ENCODE measurements around the gene ZNF507.

ZNF507 gene

GRCh38 chr19:32313569-32314265 lies 31.7 kb upstream of the ZNF507 start:
- no peak overlapping the region for H3K4ac ChIP-seq (ENCODE audit: low read length)
- H3K18ac ChIP-seq (ENCODE audit: low read length) = no peak overlapping the region
- H2BK15ac ChIP-seq (ENCODE audit: low read length) = no peak overlapping the region
- H3K4me2 ChIP-seq (ENCODE audit: insufficient read depth, low read length, poor library complexity, severe bottlenecking) = no peak overlapping the region
- no peak overlapping the region for H3K27ac ChIP-seq (replicated peaks; ENCODE audit: low read length)
- no peak overlapping the region for H2BK12ac ChIP-seq (ENCODE audit: low read length)
- peak overlapping the region; percentile 39 for H2AFZ ChIP-seq (ENCODE audit: low read length)
- no peaks in the 10 kb centered on the region for H3K9me3 ChIP-seq (replicated peaks in 1 of 2; ENCODE audit: control insufficient read depth in 2 of 2, insufficient read depth in 1 of 2, low read depth in 1 of 2, low read length in 2 of 2)
- H3K14ac ChIP-seq (ENCODE audit: low read length) = no peak overlapping the region
- WGBS, 2 donors (ENCODE audit: extremely low coverage in 2 of 2, insufficient read length in 2 of 2, insufficient replicate concordance in 1 of 2) = no CpG with 5 or more reads among the region's 6 CpGs
- peaks cover 3 to 15% of the 10 kb centered on the region in 2 donors for H3K4me1 ChIP-seq (ENCODE audit: control insufficient read depth in 2 of 2, insufficient read depth in 1 of 2, low read depth in 1 of 2, low read length in 2 of 2)
- no peak overlapping the region for H3K4me3 ChIP-seq (ENCODE audit: low read length in 2 of 2)
- H3K27me3 ChIP-seq (ENCODE audit: control insufficient read depth in 3 of 3, insufficient read depth in 3 of 3, low read depth in 1 of 3, low read length in 3 of 3) = no peaks in the 10 kb centered on the region
- no peak overlapping the region for H3K23ac ChIP-seq (ENCODE audit: low read depth, low read length, poor library complexity)
- no peak overlapping the region for H2BK120ac ChIP-seq (ENCODE audit: low read depth, low read length)
- no peak overlapping the region for H4K8ac ChIP-seq (ENCODE audit: low read depth, low read length)
- H3K36me3 ChIP-seq (replicated peaks in 1 of 2; ENCODE audit: control insufficient read depth in 2 of 2, insufficient read depth in 2 of 2, low read length in 2 of 2) = no peaks in the 10 kb centered on the region
- H3K9ac ChIP-seq (ENCODE audit: low read depth, low read length, poor library complexity) = no peak overlapping the region
- H2AK5ac ChIP-seq (ENCODE audit: low read depth, low read length) = no peak overlapping the region
- H2BK5ac ChIP-seq (ENCODE audit: low read length) = no peak overlapping the region
- DNase-seq (ENCODE audit: low spot score) = no peak
- H4K91ac ChIP-seq (ENCODE audit: low read depth, low read length, poor library complexity) = no peak overlapping the region
- no peaks in the 10 kb centered on the region for H3K79me1 ChIP-seq (ENCODE audit: low read depth, low read length)

- no peak overlapping the region for H2BK12ac ChIP-seq (ENCODE audit: low read length)
Observed at GRCh38 chr19:32316034-32316433, 29.4 kb upstream of the ZNF507 start.

GRCh38 chr19:32317086-32317485 lies 28.3 kb upstream of the ZNF507 start:
- WGBS, 2 donors (ENCODE audit: extremely low coverage in 2 of 2, insufficient read length in 2 of 2, insufficient replicate concordance in 1 of 2) = no CpG with 5 or more reads among the region's 1 CpG
- no peak for DNase-seq (ENCODE audit: low spot score)

More at GRCh38 chr19:32316034-32316433, 29.4 kb upstream of the ZNF507 start:
- Histone ChIP-seq H3K4me2 (ENCODE audit: insufficient read depth, low read length, poor library complexity, severe bottlenecking) (no peak overlapping the region), H3K27me3 (ENCODE audit: control insufficient read depth in 3 of 3, insufficient read depth in 3 of 3, low read depth in 1 of 3, low read length in 3 of 3) (no peaks in the 10 kb centered on the region), H3K9ac (ENCODE audit: low read depth, low read length, poor library complexity) (no peak overlapping the region), H3K4me3 (ENCODE audit: low read length in 2 of 2) (no peak overlapping the region), H3K36me3 (replicated peaks in 1 of 2; ENCODE audit: control insufficient read depth in 2 of 2, insufficient read depth in 2 of 2, low read length in 2 of 2) (no peaks in the 10 kb centered on the region), H2AFZ (ENCODE audit: low read length) (no peak overlapping the region), H3K79me1 (ENCODE audit: low read depth, low read length) (no peaks in the 10 kb centered on the region), H3K23ac (ENCODE audit: low read depth, low read length, poor library complexity) (no peak overlapping the region), H3K4me1 (ENCODE audit: control insufficient read depth in 2 of 2, insufficient read depth in 1 of 2, low read depth in 1 of 2, low read length in 2 of 2) (peaks cover 7 to 15% of the 10 kb centered on the region in 2 donors), H4K8ac (ENCODE audit: low read depth, low read length) (no peak overlapping the region), H2BK15ac (ENCODE audit: low read length) (no peak overlapping the region), H3K14ac (ENCODE audit: low read length) (no peak overlapping the region), H4K91ac (ENCODE audit: low read depth, low read length, poor library complexity) (no peak overlapping the region), H2BK5ac (ENCODE audit: low read length) (no peak overlapping the region), H3K4ac (ENCODE audit: low read length) (no peak overlapping the region), H3K9me3 (replicated peaks in 1 of 2; ENCODE audit: control insufficient read depth in 2 of 2, insufficient read depth in 1 of 2, low read depth in 1 of 2, low read length in 2 of 2) (no peaks in the 10 kb centered on the region), H2AK5ac (ENCODE audit: low read depth, low read length) (no peak overlapping the region), H3K18ac (ENCODE audit: low read length) (no peak overlapping the region), H3K27ac (replicated peaks; ENCODE audit: low read length) (no peak overlapping the region), H2BK120ac (ENCODE audit: low read depth, low read length) (no peak overlapping the region)
- DNase-seq (ENCODE audit: low spot score) = no peak
- WGBS, 2 donors (ENCODE audit: extremely low coverage in 2 of 2, insufficient read length in 2 of 2, insufficient replicate concordance in 1 of 2) = no CpG with 5 or more reads among the region's 6 CpGs

GRCh38 chr19:32318884-32319520 lies 26.4 kb upstream of the ZNF507 start:
- no peak overlapping the region for H3K18ac ChIP-seq (ENCODE audit: low read length)
- H3K4ac ChIP-seq (ENCODE audit: low read length) = no peak overlapping the region
- peak; percentile 49 for DNase-seq (ENCODE audit: low spot score)
- no peaks in the 10 kb centered on the region for H3K36me3 ChIP-seq (replicated peaks in 1 of 2; ENCODE audit: control insufficient read depth in 2 of 2, insufficient read depth in 2 of 2, low read length in 2 of 2)
- H3K4me3 ChIP-seq (ENCODE audit: low read length in 2 of 2) = no peak overlapping the region
- H3K9ac ChIP-seq (ENCODE audit: low read depth, low read length, poor library complexity) = no peak overlapping the region
- no peak overlapping the region for H4K8ac ChIP-seq (ENCODE audit: low read depth, low read length)
- no peak overlapping the region for H3K23ac ChIP-seq (ENCODE audit: low read depth, low read length, poor library complexity)
- no peak overlapping the region for H2BK15ac ChIP-seq (ENCODE audit: low read length)
- no peaks in the 10 kb centered on the region for H3K27me3 ChIP-seq (ENCODE audit: control insufficient read depth in 3 of 3, insufficient read depth in 3 of 3, low read depth in 1 of 3, low read length in 3 of 3)
- H3K4me1 ChIP-seq (ENCODE audit: control insufficient read depth in 2 of 2, insufficient read depth in 1 of 2, low read depth in 1 of 2, low read length in 2 of 2) = peaks cover 4 to 5% of the 10 kb centered on the region in 2 donors
- no peak overlapping the region for H2AK5ac ChIP-seq (ENCODE audit: low read depth, low read length)
- H2AFZ ChIP-seq (ENCODE audit: low read length) = peak overlapping the region; percentile 62
- no peaks in the 10 kb centered on the region for H3K79me1 ChIP-seq (ENCODE audit: low read depth, low read length)
- H3K4me2 ChIP-seq (ENCODE audit: insufficient read depth, low read length, poor library complexity, severe bottlenecking) = no peak overlapping the region
- no peak overlapping the region for H3K14ac ChIP-seq (ENCODE audit: low read length)
- H2BK5ac ChIP-seq (ENCODE audit: low read length) = no peak overlapping the region
- H2BK12ac ChIP-seq (ENCODE audit: low read length) = no peak overlapping the region
- no peaks in the 10 kb centered on the region for H3K9me3 ChIP-seq (replicated peaks in 1 of 2; ENCODE audit: control insufficient read depth in 2 of 2, insufficient read depth in 1 of 2, low read depth in 1 of 2, low read length in 2 of 2)
- WGBS, 2 donors (ENCODE audit: extremely low coverage in 2 of 2, insufficient read length in 2 of 2, insufficient replicate concordance in 1 of 2) = no CpG with 5 or more reads among the region's 5 CpGs
- H3K27ac ChIP-seq (replicated peaks; ENCODE audit: low read length) = no peak overlapping the region
- no peak overlapping the region for H2BK120ac ChIP-seq (ENCODE audit: low read depth, low read length)
- H4K91ac ChIP-seq (ENCODE audit: low read depth, low read length, poor library complexity) = no peak overlapping the region

More at GRCh38 chr19:32317086-32317485, 28.3 kb upstream of the ZNF507 start:
- Histone ChIP-seq H3K27me3 (ENCODE audit: control insufficient read depth in 3 of 3, insufficient read depth in 3 of 3, low read depth in 1 of 3, low read length in 3 of 3) (no peaks in the 10 kb centered on the region), H3K4ac (ENCODE audit: low read length) (no peak overlapping the region), H3K4me2 (ENCODE audit: insufficient read depth, low read length, poor library complexity, severe bottlenecking) (no peak overlapping the region), H3K9ac (ENCODE audit: low read depth, low read length, poor library complexity) (no peak overlapping the region), H4K8ac (ENCODE audit: low read depth, low read length) (no peak overlapping the region), H2BK12ac (ENCODE audit: low read length) (no peak overlapping the region), H3K27ac (replicated peaks; ENCODE audit: low read length) (no peak overlapping the region), H3K4me1 (ENCODE audit: control insufficient read depth in 2 of 2, insufficient read depth in 1 of 2, low read depth in 1 of 2, low read length in 2 of 2) (peaks cover 7 to 15% of the 10 kb centered on the region in 2 donors), H2AFZ (ENCODE audit: low read length) (no peak overlapping the region), H3K4me3 (ENCODE audit: low read length in 2 of 2) (no peak overlapping the region), H3K79me1 (ENCODE audit: low read depth, low read length) (no peaks in the 10 kb centered on the region), H3K18ac (ENCODE audit: low read length) (no peak overlapping the region), H4K91ac (ENCODE audit: low read depth, low read length, poor library complexity) (no peak overlapping the region), H2AK5ac (ENCODE audit: low read depth, low read length) (no peak overlapping the region), H3K14ac (ENCODE audit: low read length) (no peak overlapping the region), H2BK5ac (ENCODE audit: low read length) (no peak overlapping the region), H2BK15ac (ENCODE audit: low read length) (no peak overlapping the region), H3K23ac (ENCODE audit: low read depth, low read length, poor library complexity) (no peak overlapping the region), H2BK120ac (ENCODE audit: low read depth, low read length) (no peak overlapping the region), H3K9me3 (replicated peaks in 1 of 2; ENCODE audit: control insufficient read depth in 2 of 2, insufficient read depth in 1 of 2, low read depth in 1 of 2, low read length in 2 of 2) (no peaks in the 10 kb centered on the region), H3K36me3 (replicated peaks in 1 of 2; ENCODE audit: control insufficient read depth in 2 of 2, insufficient read depth in 2 of 2, low read length in 2 of 2) (no peaks in the 10 kb centered on the region)

Measured in neuronal stem cell (in vitro differentiated cells).